ENCODE data around the gene AKR1C3.
"Not testable (repeated sequence)": the region's sequence is repeated elsewhere in the genome, so short reads cannot be mapped to it uniquely, and the experiment has no call there.

AKR1C3 gene

DNA sequence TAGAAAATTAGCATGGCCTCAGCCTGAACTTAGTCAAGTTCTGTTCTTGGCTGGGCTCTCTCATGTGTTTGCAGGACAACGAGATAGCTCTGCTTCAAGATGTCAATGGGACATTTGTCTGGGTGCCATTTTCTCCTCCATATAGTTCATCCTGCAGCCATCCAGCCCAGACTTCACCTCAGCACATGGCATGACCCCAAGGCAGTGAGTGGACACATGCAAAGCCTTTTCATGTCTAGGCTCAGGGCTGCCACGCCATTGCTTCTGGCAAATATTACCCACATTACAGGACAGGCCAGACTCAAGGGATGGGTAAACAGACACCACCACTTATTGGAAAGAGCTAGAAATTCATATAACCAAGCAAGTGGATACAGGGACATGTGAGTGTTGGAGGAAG is 9.3 kb downstream of the AKR1C3 start:
- no peak overlapping the region for H3K4me3 ChIP-seq (ENCODE audit: control insufficient read depth, low read depth, low read length)
- no peak for DNase-seq (ENCODE audit: low read depth)
- TF ChIP-seq, protein P1, sequence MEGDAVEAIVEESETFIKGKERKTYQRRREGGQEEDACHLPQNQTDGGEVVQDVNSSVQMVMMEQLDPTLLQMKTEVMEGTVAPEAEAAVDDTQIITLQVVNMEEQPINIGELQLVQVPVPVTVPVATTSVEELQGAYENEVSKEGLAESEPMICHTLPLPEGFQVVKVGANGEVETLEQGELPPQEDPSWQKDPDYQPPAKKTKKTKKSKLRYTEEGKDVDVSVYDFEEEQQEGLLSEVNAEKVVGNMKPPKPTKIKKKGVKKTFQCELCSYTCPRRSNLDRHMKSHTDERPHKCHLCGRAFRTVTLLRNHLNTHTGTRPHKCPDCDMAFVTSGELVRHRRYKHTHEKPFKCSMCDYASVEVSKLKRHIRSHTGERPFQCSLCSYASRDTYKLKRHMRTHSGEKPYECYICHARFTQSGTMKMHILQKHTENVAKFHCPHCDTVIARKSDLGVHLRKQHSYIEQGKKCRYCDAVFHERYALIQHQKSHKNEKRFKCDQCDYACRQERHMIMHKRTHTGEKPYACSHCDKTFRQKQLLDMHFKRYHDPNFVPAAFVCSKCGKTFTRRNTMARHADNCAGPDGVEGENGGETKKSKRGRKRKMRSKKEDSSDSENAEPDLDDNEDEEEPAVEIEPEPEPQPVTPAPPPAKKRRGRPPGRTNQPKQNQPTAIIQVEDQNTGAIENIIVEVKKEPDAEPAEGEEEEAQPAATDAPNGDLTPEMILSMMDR (conservative IDR thresholded peaks at IDR 0.05; ENCODE audit: control insufficient read depth, insufficient read depth, low read depth, low read length): no peak

DNA sequence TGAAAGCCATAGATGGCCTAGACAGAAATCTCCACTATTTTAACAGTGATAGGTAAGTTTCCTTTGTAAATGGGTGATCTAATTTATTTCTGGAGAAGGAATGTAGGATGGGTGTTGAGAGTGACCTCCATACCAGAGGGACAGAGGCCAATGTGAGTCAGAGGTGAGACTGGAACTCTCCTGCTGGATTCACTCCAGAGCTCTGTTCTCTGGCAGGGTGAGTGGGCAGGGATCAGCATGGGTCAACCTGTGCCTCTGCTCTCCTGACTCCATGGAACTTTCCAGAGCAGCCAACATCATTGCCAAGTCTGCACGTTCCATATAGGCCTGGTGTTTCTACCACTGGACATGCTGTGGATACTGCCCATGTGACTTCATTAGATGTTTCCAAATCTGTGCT is 11.4 kb downstream of the AKR1C3 start:
- DNase-seq (ENCODE audit: low read depth): peak; percentile 42
- no peak overlapping the region for H3K4me3 ChIP-seq (ENCODE audit: control insufficient read depth, low read depth, low read length)
- TF ChIP-seq, protein P1 (conservative IDR thresholded peaks at IDR 0.05; ENCODE audit: control insufficient read depth, insufficient read depth, low read depth, low read length): no peak

GRCh38 chr10:5106553-5106952 is 12.3 kb downstream of the AKR1C3 start:
- no peak for DNase-seq (ENCODE audit: low read depth)
- TF ChIP-seq, protein P1 (conservative IDR thresholded peaks at IDR 0.05; ENCODE audit: control insufficient read depth, insufficient read depth, low read depth, low read length): no peak
- no peak overlapping the region for H3K4me3 ChIP-seq (ENCODE audit: control insufficient read depth, low read depth, low read length)

DNA sequence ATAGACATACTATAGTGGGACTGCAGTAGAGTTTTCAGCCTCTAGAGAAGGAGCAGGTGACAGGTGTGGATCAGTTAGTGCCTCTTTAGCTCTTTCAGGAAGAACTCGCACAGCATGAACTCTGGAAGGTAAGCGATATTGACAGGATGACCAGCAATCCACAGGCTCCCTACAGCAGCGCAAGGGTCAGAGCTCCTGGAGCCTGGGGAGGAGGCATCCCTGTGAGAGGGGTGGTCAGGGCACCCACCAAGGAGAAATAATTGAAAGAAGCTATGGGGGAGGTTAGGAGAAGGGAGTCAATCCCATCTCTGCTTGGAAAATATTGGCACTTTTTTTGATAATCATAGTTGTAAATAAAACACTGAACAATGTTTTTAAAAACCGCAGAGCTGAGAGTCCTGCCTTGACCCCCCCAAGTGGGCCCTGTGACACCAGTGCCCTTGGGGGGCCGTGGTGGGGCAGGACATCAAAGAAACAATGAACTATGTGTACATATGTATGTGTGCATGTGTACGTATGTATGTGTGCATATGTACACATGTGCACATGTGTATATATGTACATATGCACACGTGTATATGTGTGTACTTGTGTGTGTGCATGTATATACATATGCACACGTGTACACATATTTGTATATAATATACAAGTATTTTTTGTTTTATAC is 13.8 kb downstream of the AKR1C3 start:
- TF ChIP-seq, protein P1 (conservative IDR thresholded peaks at IDR 0.05; ENCODE audit: control insufficient read depth, insufficient read depth, low read depth, low read length): no peak
- no peak overlapping the region for H3K4me3 ChIP-seq (ENCODE audit: control insufficient read depth, low read depth, low read length)
- DNase-seq (ENCODE audit: low read depth): no peak

- TF ChIP-seq, protein P1 (conservative IDR thresholded peaks at IDR 0.05; ENCODE audit: control insufficient read depth, insufficient read depth, low read depth, low read length): no peak
- no peak overlapping the region for H3K4me3 ChIP-seq (ENCODE audit: control insufficient read depth, low read depth, low read length)
- no peak for DNase-seq (ENCODE audit: low read depth)
These were observed 14.6 kb downstream of the AKR1C3 start for GRCh38 chr10:5108658-5109416.

GRCh38 chr10:5109861-5110260 is 15.6 kb downstream of the AKR1C3 start:
- H3K4me3 ChIP-seq (ENCODE audit: control insufficient read depth, low read depth, low read length); DNase-seq (ENCODE audit: low read depth): not testable (repeated sequence)

DNA sequence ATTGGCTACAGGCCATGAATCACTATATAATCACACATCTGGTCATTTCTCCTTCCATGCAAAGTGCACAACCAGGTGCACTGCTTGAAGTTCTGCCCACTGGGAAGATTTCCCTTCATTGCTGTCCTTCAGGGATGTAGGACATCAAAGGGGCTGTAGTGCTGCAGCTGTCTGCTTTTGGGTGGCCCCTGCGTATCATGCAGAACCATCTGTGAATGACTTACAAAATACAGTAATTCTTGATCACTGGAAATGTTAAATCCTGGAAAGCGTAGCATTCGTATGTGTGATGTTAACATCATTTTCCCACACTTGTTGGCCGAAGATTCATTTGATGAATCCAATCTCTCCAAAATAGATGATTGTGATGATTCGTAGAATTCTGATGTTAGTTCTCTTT is 22.4 kb downstream of the AKR1C3 start:
- TF ChIP-seq, protein P1 (conservative IDR thresholded peaks at IDR 0.05; ENCODE audit: control insufficient read depth, insufficient read depth, low read depth, low read length): no peak
- no peak for DNase-seq (ENCODE audit: low read depth)
- H3K4me3 ChIP-seq (ENCODE audit: control insufficient read depth, low read depth, low read length): no peak overlapping the region
